KMS-11 (cell line): ENCODE data around the gene ZNF10.

Experiments used
- H2AFZ ChIP-seq: fragments of 200-600 bp; sonication (generic); 2 replicates; pipeline ENCODE4 v1.6.1; 2016; ENCODE audit warnings: antibody characterized with exemption, mixed run types, low read depth
- H3K27ac ChIP-seq: fragments of 200-600 bp; sonication (generic); 2 replicates; pipeline ENCODE4 v1.6.1; 2016; ENCODE audit warnings: mild to moderate bottlenecking, mixed run types
- H3K27me3 ChIP-seq: fragments of 200-600 bp; sonication (generic); 2 replicates; pipeline ENCODE4 v1.6.1; 2017; ENCODE audit warnings: mild to moderate bottlenecking, low read depth, mixed run types, moderate library complexity; ENCODE audit not compliant: insufficient read depth
- H3K36me3 ChIP-seq: fragments of 200-600 bp; sonication (generic); 2 replicates; pipeline ENCODE4 v1.6.1; 2017; ENCODE audit warnings: mild to moderate bottlenecking, mixed run types; ENCODE audit not compliant: insufficient read depth
- H3K4me1 ChIP-seq: fragments of 200-600 bp; sonication (generic); 2 replicates; pipeline ENCODE4 v1.6.1; 2016; ENCODE audit warnings: mild to moderate bottlenecking, low read depth, mixed run types; ENCODE audit not compliant: poor library complexity, severe bottlenecking
- H3K4me2 ChIP-seq: fragments of 200-600 bp; sonication (generic); 2 replicates; pipeline ENCODE4 v1.7.0; 2016; ENCODE audit warnings: mild to moderate bottlenecking, mixed run types
- H3K4me3 ChIP-seq: fragments of 200-600 bp; sonication (generic); IDR thresholded peaks from 2 replicates; pipeline ENCODE4 v1.6.1; 2017; ENCODE audit warnings: low read depth, low read length, mixed read lengths; ENCODE audit not compliant: insufficient read depth
- H3K79me2 ChIP-seq: fragments of 200-600 bp; sonication (generic); 2 replicates; pipeline ENCODE4 v1.6.1; 2016; ENCODE audit warnings: low read depth, mixed run types; ENCODE audit not compliant: insufficient read depth
- H3K9ac ChIP-seq: fragments of 200-600 bp; sonication (generic); 2 replicates; pipeline ENCODE4 v1.6.1; 2016; ENCODE audit warnings: mild to moderate bottlenecking, mixed run types
- H4K20me1 ChIP-seq: fragments of 200-600 bp; sonication (generic); 2 replicates; pipeline ENCODE4 v1.6.1; 2016; ENCODE audit warnings: mild to moderate bottlenecking, mixed run types; ENCODE audit not compliant: insufficient read depth
- TF ChIP-seq, protein P1 (sequence below): fragments of 200-600 bp; sonication (generic); conservative IDR thresholded peaks from 2 replicates; pipeline ENCODE4 v1.6.1; 2017; ENCODE audit warnings: low read depth, mild to moderate bottlenecking, antibody characterized with exemption, low read length, moderate library complexity, mixed read lengths

ZNF10 gene

DNA sequence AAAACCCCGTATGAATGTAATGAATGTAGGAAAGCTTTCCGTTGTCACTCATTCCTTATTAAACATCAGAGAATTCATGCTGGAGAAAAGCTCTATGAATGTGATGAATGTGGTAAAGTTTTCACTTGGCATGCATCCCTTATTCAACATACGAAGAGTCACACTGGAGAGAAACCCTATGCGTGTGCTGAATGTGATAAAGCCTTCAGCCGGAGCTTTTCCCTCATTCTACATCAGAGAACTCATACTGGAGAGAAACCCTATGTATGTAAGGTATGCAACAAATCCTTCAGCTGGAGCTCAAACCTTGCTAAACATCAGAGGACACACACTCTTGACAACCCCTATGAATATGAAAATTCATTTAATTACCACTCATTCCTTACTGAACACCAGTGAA, 24.2 kb upstream of the ZNF10 start:
- no peaks in the 10 kb centered on the region for H3K4me1 ChIP-seq
- no peak overlapping the region for H3K9ac ChIP-seq
- no peak overlapping the region for H3K4me2 ChIP-seq
- H4K20me1 ChIP-seq: no peaks in the 10 kb centered on the region
- TF ChIP-seq, protein P1, sequence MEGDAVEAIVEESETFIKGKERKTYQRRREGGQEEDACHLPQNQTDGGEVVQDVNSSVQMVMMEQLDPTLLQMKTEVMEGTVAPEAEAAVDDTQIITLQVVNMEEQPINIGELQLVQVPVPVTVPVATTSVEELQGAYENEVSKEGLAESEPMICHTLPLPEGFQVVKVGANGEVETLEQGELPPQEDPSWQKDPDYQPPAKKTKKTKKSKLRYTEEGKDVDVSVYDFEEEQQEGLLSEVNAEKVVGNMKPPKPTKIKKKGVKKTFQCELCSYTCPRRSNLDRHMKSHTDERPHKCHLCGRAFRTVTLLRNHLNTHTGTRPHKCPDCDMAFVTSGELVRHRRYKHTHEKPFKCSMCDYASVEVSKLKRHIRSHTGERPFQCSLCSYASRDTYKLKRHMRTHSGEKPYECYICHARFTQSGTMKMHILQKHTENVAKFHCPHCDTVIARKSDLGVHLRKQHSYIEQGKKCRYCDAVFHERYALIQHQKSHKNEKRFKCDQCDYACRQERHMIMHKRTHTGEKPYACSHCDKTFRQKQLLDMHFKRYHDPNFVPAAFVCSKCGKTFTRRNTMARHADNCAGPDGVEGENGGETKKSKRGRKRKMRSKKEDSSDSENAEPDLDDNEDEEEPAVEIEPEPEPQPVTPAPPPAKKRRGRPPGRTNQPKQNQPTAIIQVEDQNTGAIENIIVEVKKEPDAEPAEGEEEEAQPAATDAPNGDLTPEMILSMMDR: no peak
- H3K36me3 ChIP-seq: no peaks in the 10 kb centered on the region
- no peaks in the 10 kb centered on the region for H3K27me3 ChIP-seq
- no peaks in the 10 kb centered on the region for H3K79me2 ChIP-seq
- H3K27ac ChIP-seq: no peak overlapping the region
- H3K4me3 ChIP-seq: no peak overlapping the region
- H2AFZ ChIP-seq: no peak overlapping the region

GRCh38 chr12:133107121-133107520, 23.3 kb upstream of the ZNF10 start:
- Histone ChIP-seq H3K79me2 (no peaks in the 10 kb centered on the region), H3K36me3 (no peaks in the 10 kb centered on the region), H2AFZ (no peak overlapping the region), H3K4me1 (no peaks in the 10 kb centered on the region), H3K9ac (no peak overlapping the region), H3K4me2 (no peak overlapping the region), H3K27me3 (no peaks in the 10 kb centered on the region), H3K27ac (no peak overlapping the region), H3K4me3 (no peak overlapping the region), H4K20me1 (no peaks in the 10 kb centered on the region)
- TF ChIP-seq, protein P1: no peak

GRCh38 chr12:133108150-133108549, 22.3 kb upstream of the ZNF10 start:
- H3K36me3 ChIP-seq: no peaks in the 10 kb centered on the region
- no peak overlapping the region for H3K9ac ChIP-seq
- no peaks in the 10 kb centered on the region for H3K4me1 ChIP-seq
- no peak overlapping the region for H3K4me3 ChIP-seq
- H2AFZ ChIP-seq: no peak overlapping the region
- H3K4me2 ChIP-seq: no peak overlapping the region
- no peaks in the 10 kb centered on the region for H3K79me2 ChIP-seq
- TF ChIP-seq, protein P1: no peak
- no peaks in the 10 kb centered on the region for H3K27me3 ChIP-seq
- no peaks in the 10 kb centered on the region for H4K20me1 ChIP-seq
- no peak overlapping the region for H3K27ac ChIP-seq

DNA sequence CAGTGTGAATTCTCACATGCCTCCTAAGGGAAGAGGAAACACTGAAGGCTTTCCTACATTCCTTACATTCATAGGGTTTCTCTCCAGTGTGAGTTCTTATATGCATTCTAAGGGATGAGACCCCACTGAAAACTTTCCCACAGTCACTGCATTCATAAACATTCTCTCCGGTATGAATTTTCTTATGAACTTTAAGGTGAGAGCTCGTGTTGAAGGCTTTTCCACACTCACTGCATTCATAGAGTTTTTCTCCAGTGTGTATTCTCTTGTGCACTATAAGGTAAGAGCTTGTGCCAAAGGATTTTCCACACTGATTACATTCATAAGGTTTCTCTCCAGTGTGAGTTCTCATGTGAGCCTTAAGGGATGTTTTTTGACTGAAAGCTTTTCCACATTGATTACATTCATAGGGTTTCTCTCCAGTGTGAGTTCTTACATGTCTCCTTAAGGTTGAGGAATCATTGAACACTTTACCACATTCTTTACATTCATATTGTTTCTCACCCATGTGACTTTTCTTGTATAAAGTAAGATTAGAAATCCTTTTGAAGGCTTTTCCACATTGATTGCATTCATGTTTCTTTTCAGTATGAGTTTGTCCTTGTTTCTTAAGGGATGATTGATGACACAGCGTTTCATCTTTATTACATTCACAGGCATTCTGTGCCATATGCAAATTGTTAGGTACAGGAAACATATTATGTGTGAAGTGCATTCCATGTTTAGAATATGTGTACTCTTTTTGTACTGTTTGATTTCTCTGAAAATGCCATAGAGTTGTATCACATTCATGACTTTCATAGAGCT, 9.8 kb upstream of the ZNF10 start:
- H2AFZ ChIP-seq: no peak overlapping the region
- H3K79me2 ChIP-seq: no peaks in the 10 kb centered on the region
- H3K9ac ChIP-seq: no peak overlapping the region
- H4K20me1 ChIP-seq: no peaks in the 10 kb centered on the region
- no peak overlapping the region for H3K27ac ChIP-seq
- H3K36me3 ChIP-seq: no peaks in the 10 kb centered on the region
- no peaks in the 10 kb centered on the region for H3K27me3 ChIP-seq
- no peak overlapping the region for H3K4me2 ChIP-seq
- no peaks in the 10 kb centered on the region for H3K4me1 ChIP-seq
- TF ChIP-seq, protein P1: no peak
- no peak overlapping the region for H3K4me3 ChIP-seq
